Left cardiac atrium (tissue), 4 donors: ENCODE measurements around the gene SPATA17. TPM values are rescaled to one million over a fixed set of nuclear protein-coding genes. Genes with fewer than 3 reads are reported as not detected.

Experiments
- ATAC-seq, 2 donors: fragments of 200-7000 bp; cut with Tn5 transposase; one replicate each; pipeline ENCODE4 v1.9.1; 2020; ENCODE audit warnings: mild to moderate bottlenecking in 2 of 2, moderate library complexity in 2 of 2
- DNase-seq: peaks from one replicate; pipeline ENCODE4 v3.0.0-alpha.2; 2020
- intact Hi-C, 2 donors: fragments of 100-400 bp; cut with DNase I; formaldehyde crosslinking; loops; one replicate each; pipeline versions ENCODE4 v1.14.1 to v1.15.1; 2022 to 2023
- total RNA-seq, 2 donors: library from RNA; stranded (reverse); fragmentation: NEBNext Ultra II Directional; extraction: Animal tissue kit (Norgen Biotek cat#: 25700); gene quantifications; one replicate each; pipeline ENCODE4 v1.2.1, GENCODE V29; 2021
- donor health status: DM: no; HTN: yes; CAD: no.
- donor health status: DM: no; HTN: yes; CAD: no; lungs with severe emphysema.
- donor health status: DM: yes; HTN: yes; CAD: no.
- donor health status: Dilated cardiomyopathy.

SPATA17 gene
- total RNA-seq, 2 donors from 2014 or later, result 1.2 to 1.8 TPM

- ATAC-seq (no peak), DNase-seq (no peak)
- intact Hi-C loops, result loop anchor here in 1 of 2 donors (10.0 kb wide), 1 partner anchor 272 kb away; no protein-coding TSS in a partner anchor
Observed at GRCh38 chr1:217892750-217893149, 261.6 kb downstream of the SPATA17 start.

GRCh38 chr1:217895841-217896240 is 264.7 kb downstream of the SPATA17 start:
- DNase-seq, result no peak
- ATAC-seq, result peak; percentile 84 to 96
- intact Hi-C loops, result loop anchor here in 1 of 2 donors (10.0 kb wide), 1 partner anchor 269 kb away; no protein-coding TSS in a partner anchor

- peak; percentile 53 to 79 for ATAC-seq
- intact Hi-C loops, result loop anchor here in 1 of 2 donors (10.0 kb wide), 1 partner anchor 268 kb away; no protein-coding TSS in a partner anchor
- no peak for DNase-seq
Observed at GRCh38 chr1:217896490-217896889, 265.3 kb downstream of the SPATA17 start.

- intact Hi-C loops, result loop anchor here in 1 of 2 donors (10.0 kb wide), 1 partner anchor 268 kb away; no protein-coding TSS in a partner anchor
- ATAC-seq, result no peak
- no peak for DNase-seq
Observed at GRCh38 chr1:217897100-217897499, 266.0 kb downstream of the SPATA17 start.

GRCh38 chr1:217899614-217900013 is 268.5 kb downstream of the SPATA17 start:
- intact Hi-C loops, result loop anchor here in 1 of 2 donors (10.0 kb wide), 1 partner anchor 265 kb away; no protein-coding TSS in a partner anchor
- no peak for DNase-seq
- no peak for ATAC-seq

- no peak for DNase-seq
- intact Hi-C loops, result no loop called here
- ATAC-seq, result no peak
Observed at GRCh38 chr1:217907504-217907903, 276.4 kb downstream of the SPATA17 start.

GRCh38 chr1:217910203-217910602 is 279.1 kb downstream of the SPATA17 start:
- intact Hi-C loops, result no loop called here
- ATAC-seq (no peak), DNase-seq (no peak)

GRCh38 chr1:217910791-217911320 is 279.7 kb downstream of the SPATA17 start:
- ATAC-seq (no peak), DNase-seq (no peak)
- intact Hi-C loops, result no loop called here

GRCh38 chr1:217911908-217912307 is 280.8 kb downstream of the SPATA17 start:
- DNase-seq (no peak), ATAC-seq (no peak)
- intact Hi-C loops, result no loop called here

- ATAC-seq (no peak), DNase-seq (no peak)
- intact Hi-C loops, result no loop called here
Observed at GRCh38 chr1:217917281-217917887, 286.2 kb downstream of the SPATA17 start.

GRCh38 chr1:217919683-217920388 is 288.7 kb downstream of the SPATA17 start:
- DNase-seq (no peak), ATAC-seq (no peak)
- intact Hi-C loops, result no loop called here

Other genes starting within 250 kb of the SPATA17 start
- 10 to 100 TPM in 1 of 2 donors, 1 to 10 TPM in 1; 8.0 to 10.8 TPM for gene GPATCH2, start 254 bp upstream of the SPATA17 start, total RNA-seq